Temporal lobe (tissue), 2 donors: ENCODE data around the gene MLPH. TPM values are rescaled to one million over a fixed set of nuclear protein-coding genes. Genes with fewer than 3 reads are reported as not detected.

ENCODE experiments used
- small RNA-seq: library from RNA; depleted of rRNA; stranded (forward); fragments of <200 nt; gene quantifications from one replicate; pipeline ENCODE3, GENCODE V24; 2014; ENCODE audit warnings: low replicate concordance
- total RNA-seq: library from RNA; depleted of rRNA; stranded (reverse); fragments of >200 nt; gene quantifications from one replicate; pipeline ENCODE4 v1.2.3, GENCODE V29; 2014

MLPH gene
- total RNA-seq, 1 donor from 2014 or later, result 0.98 TPM

Small RNA genes lying within 50 kb of the gene (small RNA-seq; reads per million reads assigned to genes)
- gene MIR6811, result not detected
- gene RNU6-1140P, result not detected

Other genes starting within 250 kb of the MLPH start
- gene COL6A3, start 73.1 kb upstream of the MLPH start, total RNA-seq, result 20.4 TPM
- not detected for gene PRLH, start 79.3 kb downstream of the MLPH start, total RNA-seq
- not detected for gene RAB17, start 103.5 kb downstream of the MLPH start, total RNA-seq
- 25.3 TPM for gene LRRFIP1, start 140.3 kb downstream of the MLPH start, total RNA-seq